Loucy (cell line): ENCODE measurements around the gene SLX9.
"Not testable (repeated sequence)": the region's sequence is repeated elsewhere in the genome, so short reads cannot be mapped to it uniquely, and the experiment has no call there.

Source experiments
- EZH2phosphoT487 ChIP-seq: fragments of 200-600 bp; IDR thresholded peaks from 2 replicates; pipeline ENCODE4 v1.6.1; 2018; ENCODE audit warnings: antibody characterized with exemption, mild to moderate bottlenecking, moderate library complexity, borderline replicate concordance
- TF ChIP-seq, protein P1 (sequence below): fragments of 200-600 bp; sonication (generic); conservative IDR thresholded peaks from 2 replicates; pipeline ENCODE4 v1.5.1; 2014; ENCODE audit warnings: mild to moderate bottlenecking, antibody characterized with exemption, low read length

DNA sequence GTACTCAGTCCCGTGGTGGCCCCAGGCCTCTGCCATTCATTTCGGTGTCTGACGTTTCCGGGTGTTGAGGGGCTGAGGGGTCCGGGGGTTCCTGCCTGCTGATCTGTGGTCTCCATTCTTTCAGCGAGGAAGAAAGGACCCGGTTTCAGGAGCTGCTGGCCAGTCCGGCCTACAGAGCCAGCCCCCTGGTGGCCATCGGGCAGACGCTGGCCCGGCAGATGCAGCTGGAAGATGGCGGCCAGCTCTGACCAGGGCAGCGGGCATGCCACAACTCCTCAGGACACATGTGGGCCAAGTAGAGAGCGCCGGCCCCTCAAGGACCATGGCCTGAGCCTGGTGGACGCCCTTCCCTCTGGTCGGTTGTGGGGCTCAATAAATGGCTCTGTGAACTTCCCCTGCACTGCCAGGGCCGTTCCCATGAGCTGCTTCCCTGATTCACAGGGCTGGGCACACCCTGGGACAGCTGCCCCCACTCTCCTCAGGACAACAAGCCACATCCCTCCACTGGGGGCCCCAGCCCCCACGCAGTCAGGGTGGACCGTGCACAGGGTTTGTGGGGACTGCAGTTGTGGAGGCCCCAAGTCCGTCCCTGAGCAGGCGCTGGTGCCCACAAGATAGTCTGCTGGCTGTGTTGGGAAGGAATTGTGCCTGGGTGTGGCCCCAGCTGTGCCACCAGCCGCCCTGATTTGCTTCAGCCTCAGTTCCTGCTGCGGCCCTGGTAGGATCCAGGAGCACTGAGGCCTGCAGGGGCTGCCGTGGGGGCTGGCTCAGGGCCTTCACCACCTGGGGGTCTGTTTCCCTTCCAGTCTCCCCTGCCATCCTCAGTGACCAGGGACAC is 36.9 kb downstream of the SLX9 start:
- TF ChIP-seq, protein P1, sequence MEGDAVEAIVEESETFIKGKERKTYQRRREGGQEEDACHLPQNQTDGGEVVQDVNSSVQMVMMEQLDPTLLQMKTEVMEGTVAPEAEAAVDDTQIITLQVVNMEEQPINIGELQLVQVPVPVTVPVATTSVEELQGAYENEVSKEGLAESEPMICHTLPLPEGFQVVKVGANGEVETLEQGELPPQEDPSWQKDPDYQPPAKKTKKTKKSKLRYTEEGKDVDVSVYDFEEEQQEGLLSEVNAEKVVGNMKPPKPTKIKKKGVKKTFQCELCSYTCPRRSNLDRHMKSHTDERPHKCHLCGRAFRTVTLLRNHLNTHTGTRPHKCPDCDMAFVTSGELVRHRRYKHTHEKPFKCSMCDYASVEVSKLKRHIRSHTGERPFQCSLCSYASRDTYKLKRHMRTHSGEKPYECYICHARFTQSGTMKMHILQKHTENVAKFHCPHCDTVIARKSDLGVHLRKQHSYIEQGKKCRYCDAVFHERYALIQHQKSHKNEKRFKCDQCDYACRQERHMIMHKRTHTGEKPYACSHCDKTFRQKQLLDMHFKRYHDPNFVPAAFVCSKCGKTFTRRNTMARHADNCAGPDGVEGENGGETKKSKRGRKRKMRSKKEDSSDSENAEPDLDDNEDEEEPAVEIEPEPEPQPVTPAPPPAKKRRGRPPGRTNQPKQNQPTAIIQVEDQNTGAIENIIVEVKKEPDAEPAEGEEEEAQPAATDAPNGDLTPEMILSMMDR: not testable (repeated sequence)
- TF ChIP-seq EZH2phosphoT487: not testable (repeated sequence)
